ENCODE results near the gene ST6GAL2.
A peak's percentile ranks its signal among the peaks of the same experiment; 100 is the strongest.

Gene ST6GAL2

GRCh38 chr2:106885971-106886915, at the start of gene ST6GAL2:
ST6GAL2 (minus strand) TSS chr2:106886167; CDS start chr2:106843977, 42,190 bp downstream.
- DNase-seq: peak; percentile 58

- no peak for DNase-seq
These were observed 46.7 kb upstream of the ST6GAL2 start for GRCh38 chr2:106932644-106933043.

DNA sequence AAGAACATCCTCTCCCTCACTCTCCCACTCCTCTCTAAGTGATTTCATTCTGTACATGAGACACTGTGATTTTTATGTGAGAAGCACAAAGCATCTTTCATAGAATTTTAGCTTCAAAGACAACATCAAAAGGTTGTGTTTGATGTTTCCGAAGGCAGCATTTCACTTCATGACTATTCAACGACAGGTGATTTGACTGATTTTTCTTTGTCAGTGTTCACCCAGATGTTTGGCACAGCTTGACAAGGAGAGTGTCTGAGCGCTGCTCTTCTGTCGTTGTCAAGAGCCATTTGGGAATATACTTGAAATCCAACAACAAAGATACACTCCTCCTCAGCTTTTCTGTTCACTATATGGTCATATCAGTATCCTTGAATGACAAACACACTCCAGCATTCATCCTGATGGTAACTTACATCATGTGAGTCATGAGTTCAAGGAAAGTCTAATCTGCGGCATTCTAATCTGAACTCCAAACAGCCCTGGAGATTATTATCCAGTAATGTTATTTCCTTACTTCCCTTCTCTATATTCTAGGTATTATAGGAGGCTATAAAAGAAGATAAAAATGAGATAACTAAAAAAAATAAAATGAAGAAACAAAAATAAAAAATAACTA, 45.9 kb upstream of the ST6GAL2 start:
- no peak for DNase-seq

- DNase-seq: no peak
These were observed 35.5 kb upstream of the ST6GAL2 start for GRCh38 chr2:106921451-106921850.

- no peak for DNase-seq
These were observed 33.0 kb upstream of the ST6GAL2 start for GRCh38 chr2:106919012-106919411.

DNA sequence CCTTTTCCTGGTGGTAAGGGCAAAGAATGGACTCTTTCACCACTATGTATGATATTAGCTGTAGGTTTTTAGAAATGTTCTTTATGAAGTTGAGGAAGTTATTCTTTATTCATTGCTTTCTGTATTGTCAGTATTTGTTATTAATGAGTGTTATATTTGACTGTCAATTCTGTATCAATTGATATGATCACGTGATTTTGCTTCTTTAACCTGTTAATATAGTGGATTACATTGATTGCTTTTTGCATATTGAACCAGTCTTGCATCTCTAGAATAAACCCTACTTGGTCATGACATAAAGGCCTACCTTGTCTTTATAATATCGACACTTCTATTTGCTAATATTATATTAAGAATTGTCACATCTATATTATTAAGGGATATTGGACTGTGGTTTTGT, 18.3 kb upstream of the ST6GAL2 start:
- DNase-seq: no peak

DNA sequence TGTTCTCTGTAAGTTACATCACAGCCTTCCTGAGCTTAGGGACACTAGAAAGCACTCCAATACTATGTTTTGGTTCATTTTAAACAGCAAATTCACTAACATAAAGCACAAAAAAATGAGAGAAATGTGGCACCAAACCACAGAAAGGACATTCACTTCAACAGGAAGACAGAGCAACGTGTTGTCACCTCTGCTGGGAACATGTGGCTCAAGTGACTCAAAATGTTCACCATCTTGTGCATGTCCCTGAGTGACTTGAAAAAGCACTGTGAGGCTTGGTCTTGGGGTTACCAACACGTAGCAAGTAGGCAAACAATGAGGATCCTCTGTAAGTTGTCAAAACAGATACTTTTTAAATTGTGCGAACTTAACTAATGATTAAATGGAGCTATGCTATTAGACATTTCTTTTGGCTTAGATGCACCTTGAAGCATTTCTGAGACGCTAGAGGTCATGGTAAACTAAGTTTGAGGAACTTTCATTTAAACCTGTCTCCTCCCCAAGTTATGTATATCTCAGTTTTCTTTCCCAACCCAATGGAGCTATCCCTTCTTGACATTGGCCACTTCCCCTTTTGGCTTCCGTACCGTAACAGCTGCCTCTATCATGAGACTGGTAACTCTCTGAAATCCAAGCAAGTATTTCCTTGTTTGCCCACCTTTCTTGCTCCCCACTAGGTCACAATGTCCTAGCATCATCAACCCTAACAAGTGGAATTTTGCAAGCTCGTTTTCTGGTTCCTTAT, 14.0 kb upstream of the ST6GAL2 start:
- no peak for DNase-seq

DNA sequence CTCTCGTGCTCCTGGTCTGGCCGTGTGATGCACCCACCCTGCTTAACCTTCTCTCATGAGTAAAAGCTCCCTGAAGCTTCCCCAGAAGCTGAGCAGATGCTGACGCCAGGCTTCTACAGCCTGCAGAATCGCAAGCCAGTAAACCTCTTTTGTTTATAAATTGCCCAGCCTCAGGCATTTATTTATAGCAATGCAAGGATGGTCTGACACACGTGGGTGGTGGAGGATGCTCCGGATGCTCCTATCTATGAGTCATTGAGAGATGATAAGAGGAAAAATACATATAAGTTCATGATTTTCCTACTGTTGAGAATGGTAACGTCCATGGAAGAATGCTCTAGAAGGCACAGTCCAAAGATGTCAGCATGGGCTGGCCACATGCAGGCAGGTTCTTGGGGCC, 8.6 kb upstream of the ST6GAL2 start:
- no peak for DNase-seq

GRCh38 chr2:106892048-106892447, 6.1 kb upstream of the ST6GAL2 start:
- no peak for DNase-seq

GRCh38 chr2:106890606-106891005, 4.6 kb upstream of the ST6GAL2 start:
- DNase-seq: no peak

GRCh38 chr2:106886916-106887758, 1.2 kb upstream of the ST6GAL2 start:
- peak; percentile 62 for DNase-seq

DNA sequence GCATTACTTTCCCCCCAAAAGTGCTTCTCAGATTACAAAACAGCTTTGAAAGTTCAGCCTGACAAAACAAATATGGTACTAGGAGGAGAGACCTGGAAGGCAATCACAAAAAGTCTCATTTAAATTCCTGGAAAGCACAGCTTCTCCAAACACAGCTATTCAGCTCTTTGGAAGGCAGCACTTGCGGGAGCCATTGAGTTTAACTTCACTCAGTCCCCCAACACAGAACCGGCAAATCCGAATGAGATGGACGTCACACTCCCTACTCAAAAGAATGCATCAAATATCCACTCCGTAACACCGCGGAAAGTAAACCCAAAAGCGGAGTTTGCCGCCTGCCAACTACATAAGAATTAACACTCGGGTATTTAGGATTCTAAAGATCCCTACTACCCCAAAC, 638 bp downstream of the ST6GAL2 start:
- DNase-seq: peak; percentile 37

DNA sequence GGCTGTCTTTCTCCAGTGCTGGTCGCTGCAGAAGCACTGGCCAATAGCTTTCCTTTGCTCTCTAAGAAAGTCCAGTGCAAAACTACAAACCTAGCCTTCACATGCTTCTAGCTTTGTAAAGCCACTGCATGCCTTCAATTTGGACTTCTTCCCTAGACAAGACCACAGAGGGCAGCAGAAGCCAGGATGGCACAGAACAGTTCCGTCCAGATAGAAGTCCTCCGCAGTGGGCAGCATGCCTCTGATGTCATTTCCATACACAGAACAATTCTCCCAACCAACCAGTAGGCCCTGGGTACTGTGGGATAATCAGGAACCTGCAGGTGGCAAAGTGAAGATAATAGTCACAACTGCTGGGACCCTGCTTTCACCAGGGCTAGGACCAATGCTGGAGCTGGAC, 3.3 kb downstream of the ST6GAL2 start:
- no peak for DNase-seq

GRCh38 chr2:106878206-106878605, 7.8 kb downstream of the ST6GAL2 start:
- no peak for DNase-seq

GRCh38 chr2:106876699-106877098, 9.3 kb downstream of the ST6GAL2 start:
- DNase-seq: no peak

DNA sequence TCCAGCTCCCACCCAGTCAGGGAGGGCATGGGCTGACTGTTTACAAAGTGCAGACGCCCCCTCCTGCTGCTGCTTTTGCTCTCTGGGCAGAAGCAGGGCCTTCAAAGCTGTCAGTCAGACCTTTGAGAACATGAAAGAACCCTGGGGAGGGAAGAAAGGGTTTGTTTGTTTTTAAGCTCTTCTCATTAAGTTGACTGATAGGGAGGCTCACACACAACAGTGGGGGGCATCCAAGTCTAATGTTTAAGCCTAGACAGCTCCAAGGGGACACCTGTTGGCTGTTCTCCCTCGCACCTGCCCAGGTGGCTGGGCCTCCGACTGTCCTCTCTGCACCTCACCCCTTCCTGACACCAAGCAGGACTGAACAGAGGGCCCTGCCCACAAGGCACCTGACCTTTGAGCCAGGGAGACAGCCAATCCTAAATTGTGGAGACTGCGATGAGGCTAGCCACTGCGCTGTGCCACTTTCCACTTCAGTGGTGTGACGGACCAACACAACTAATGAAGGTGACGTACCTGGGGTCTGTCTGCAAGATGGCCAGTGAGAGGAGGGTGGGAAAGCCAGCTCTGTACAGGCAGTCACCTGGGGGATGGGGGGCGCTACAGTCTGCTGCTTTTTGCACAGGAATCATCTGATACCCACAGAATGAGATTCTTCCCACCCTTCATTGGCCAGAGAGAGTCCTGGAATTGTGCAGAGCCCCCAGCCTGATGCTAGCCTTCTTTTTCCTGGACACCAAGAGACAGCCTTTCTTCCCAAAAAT, 16.3 kb downstream of the ST6GAL2 start:
- no peak for DNase-seq

DNA sequence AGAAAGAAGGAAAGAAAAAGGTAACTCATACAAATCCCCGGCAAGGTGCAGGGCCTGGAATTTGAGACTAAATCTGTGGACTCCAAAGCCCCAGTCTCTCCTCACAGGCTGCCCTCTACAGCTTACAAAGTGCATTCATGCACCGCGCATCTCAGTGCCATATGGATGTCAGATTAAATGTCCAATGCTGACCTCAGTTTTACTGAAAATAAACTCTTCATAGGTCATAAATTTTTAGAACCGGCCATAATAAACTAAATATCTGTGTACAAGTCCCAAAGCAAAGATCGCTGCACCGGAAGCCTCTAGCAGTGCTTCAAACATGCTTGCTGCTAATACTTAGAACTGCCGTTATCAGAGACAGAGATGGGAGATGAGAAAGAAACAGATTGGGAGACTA, 17.7 kb downstream of the ST6GAL2 start:
- no peak for DNase-seq

GRCh38 chr2:106867196-106867953, 18.6 kb downstream of the ST6GAL2 start:
- no peak for DNase-seq

DNA sequence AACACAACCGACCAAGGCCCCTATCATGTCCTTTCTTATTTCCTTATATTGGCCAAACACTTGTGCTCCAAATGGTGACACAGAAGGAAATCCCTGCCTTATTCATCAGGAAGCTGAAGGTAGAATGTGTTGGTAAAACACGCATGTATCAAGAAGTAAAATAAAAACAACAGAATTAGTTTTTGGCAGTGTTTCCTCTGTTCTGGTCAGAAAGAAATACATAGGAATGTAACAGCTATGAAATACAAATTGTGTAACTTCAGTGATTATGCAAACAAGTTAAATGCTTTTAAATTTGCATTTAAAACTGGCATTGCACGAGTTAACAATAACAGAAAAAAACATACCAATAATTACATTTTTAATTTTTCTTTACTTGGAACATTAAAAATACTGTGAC, 19.3 kb downstream of the ST6GAL2 start:
- no peak for DNase-seq

GRCh38 chr2:106864051-106864450, 21.9 kb downstream of the ST6GAL2 start:
- no peak for DNase-seq

GRCh38 chr2:106863387-106863786, 22.6 kb downstream of the ST6GAL2 start:
- DNase-seq: no peak
